HCT116 (cell line): ENCODE results near the gene STH. TPM values are rescaled to one million over a fixed set of nuclear protein-coding genes. Genes with fewer than 3 reads are reported as not detected.
"Not testable (repeated sequence)": the region's sequence is repeated elsewhere in the genome, so short reads cannot be mapped to it uniquely, and the experiment has no call there.

ENCODE experiments used
- ATAC-seq: fragments of 200-7000 bp; cut with Tn5 transposase; 2 replicates; pipeline ENCODE4 v1.9.1; 2020; ENCODE audit warnings: mild to moderate bottlenecking, moderate library complexity
- BruUV-seq: library from RNA; stranded (reverse); fragments of 400-500 nt; replicated peaks from 2 replicates; lab custom pipeline; 2021; lab: Mats Ljungman, UMichigan
- CTCF ChIA-PET: fragments of 300-600 bp; sonication (Branson Sonifier 250); formaldehyde crosslinking; loops from one replicate; lab custom pipeline; 2021; ENCODE audit warnings: antibody characterized with exemption; lab: Charles Lee
- POLR2A ChIA-PET: fragments of 300-600, 350-600 bp; sonication (Branson Sonifier 250); formaldehyde crosslinking; loops from one replicate; lab custom pipeline; 2021; ENCODE audit warnings: antibody characterized with exemption; lab: Charles Lee
- RAD21 ChIA-PET, 2 experiments: fragments of 300-600 bp; sonication (Branson Sonifier 250); formaldehyde crosslinking; loops; one replicate each; lab custom pipeline; 2023; ENCODE audit warnings: low total read pairs in 2 of 2; ENCODE audit not compliant: uncharacterized antibody in 2 of 2, unreplicated experiment in 2 of 2, low non-redundant PET in 1 of 2; lab: Charles Lee
- DNase-seq: peaks from one replicate; pipeline ENCODE4 v3.0.0-alpha.2; 2010; ENCODE audit warnings: low read depth, low spot score
- H2AFZ ChIP-seq: fragments of 200-600 bp; shearing (Covaris generic), sonication (generic); 2 replicates; pipeline ENCODE4 v1.6.1; 2017; ENCODE audit warnings: low read depth, mixed run types, mixed read lengths, antibody characterized with exemption, low read length; ENCODE audit not compliant: poor library complexity, severe bottlenecking
- H3K27ac ChIP-seq: 2 replicates; pipeline ENCODE4 v1.5.1; 2012; ENCODE audit warnings: low read depth, low read length
- H3K27me3 ChIP-seq: fragments of 200-600 bp; sonication (generic); 2 replicates; pipeline ENCODE4 v1.6.1; 2016; ENCODE audit warnings: mixed run types, low read length, mixed read lengths; ENCODE audit not compliant: insufficient read depth
- H3K36me3 ChIP-seq, 2 experiments: fragments of 200-500 bp in 1 of 2; fragments of 200-600 bp in 1 of 2; sonication (Bioruptor generic) in 1 of 2; sonication (generic) in 1 of 2; 2 replicates each; pipeline versions ENCODE4 v1.5.1 to v1.6.1; 2014 to 2016; ENCODE audit warnings: low read length in 2 of 2, inconsistent platforms in 1 of 2, mixed read lengths in 1 of 2, mixed run types in 1 of 2; ENCODE audit not compliant: insufficient read depth in 2 of 2, control insufficient read depth in 1 of 2
- H3K4me1 ChIP-seq, 2 experiments: fragments of 200-600 bp in 1 of 2; sonication (generic) in 1 of 2; 2 replicates each; pipeline versions ENCODE4 v1.5.1 to v1.6.1; 2012 to 2017; ENCODE audit warnings: low read length in 2 of 2, inconsistent platforms in 1 of 2, mild to moderate bottlenecking in 1 of 2, mixed read lengths in 1 of 2, mixed run types in 1 of 2, moderate library complexity in 1 of 2; ENCODE audit not compliant: insufficient read depth in 2 of 2, control insufficient read depth in 1 of 2
- H3K4me2 ChIP-seq: fragments of 200-600 bp; sonication (generic); 2 replicates; pipeline ENCODE4 v1.6.1; 2017; ENCODE audit warnings: mixed run types, low read length, mixed read lengths
- H3K4me3 ChIP-seq, 2 experiments: fragments of 200-600 bp in 1 of 2; sonication (generic) in 1 of 2; replicated peaks in 1 of 2; 2 replicates each; pipeline ENCODE4 v1.5.1; 2011 to 2016; ENCODE audit warnings: low read length in 2 of 2, control low read depth in 1 of 2, low read depth in 1 of 2, mild to moderate bottlenecking in 1 of 2, mixed read lengths in 1 of 2, mixed run types in 1 of 2
- H3K79me2 ChIP-seq: fragments of 200-600 bp; sonication (generic); 2 replicates; pipeline ENCODE4 v1.6.1; 2017; ENCODE audit warnings: mild to moderate bottlenecking, mixed run types, low read length, moderate library complexity, mixed read lengths; ENCODE audit not compliant: insufficient read depth
- H3K9ac ChIP-seq: fragments of 200-600 bp; sonication (generic); 2 replicates; pipeline ENCODE4 v1.6.1; 2016; ENCODE audit warnings: low read length, mixed read lengths
- H3K9me2 ChIP-seq: fragments of 200-600 bp; sonication (generic), shearing (Covaris generic); 2 replicates; pipeline ENCODE4 v1.6.1; 2017; ENCODE audit warnings: mixed run types, mild to moderate bottlenecking, moderate library complexity; ENCODE audit not compliant: insufficient read depth
- H3K9me3 ChIP-seq, 2 experiments: fragments of 200-500 bp in 1 of 2; fragments of 200-600 bp in 1 of 2; sonication (Bioruptor generic) in 1 of 2; sonication (generic) in 1 of 2; 2 replicates each; pipeline ENCODE4 v1.6.1; 2014 to 2017; ENCODE audit warnings: low read length in 2 of 2, mixed read lengths in 2 of 2, inconsistent platforms in 1 of 2, low read depth in 1 of 2, mild to moderate bottlenecking in 1 of 2, mixed run types in 1 of 2, moderate library complexity in 1 of 2; ENCODE audit not compliant: control insufficient read depth in 1 of 2, insufficient read depth in 1 of 2
- H4K20me1 ChIP-seq: fragments of 200-600 bp; sonication (generic), shearing (Covaris generic); 2 replicates; pipeline ENCODE4 v1.6.1; 2017; ENCODE audit warnings: mixed run types, mild to moderate bottlenecking, moderate library complexity; ENCODE audit not compliant: insufficient read depth
- CBX3 ChIP-seq: IDR thresholded peaks from 2 replicates; pipeline ENCODE4 v1.6.1; 2012; ENCODE audit warnings: low read depth
- EZH2 ChIP-seq: fragments of 200-600 bp; sonication (generic); IDR thresholded peaks from 2 replicates; pipeline ENCODE4 v1.6.1; 2017; ENCODE audit warnings: antibody characterized with exemption, mixed run types
- EZH2phosphoT487 ChIP-seq: fragments of 200-600 bp; IDR thresholded peaks from 2 replicates; pipeline ENCODE4 v1.6.1; 2018; ENCODE audit warnings: antibody characterized with exemption, borderline replicate concordance
- FOSL1 ChIP-seq: IDR thresholded peaks from 2 replicates; pipeline ENCODE4 v1.6.1; 2012; ENCODE audit warnings: low read depth
- JUND ChIP-seq: IDR thresholded peaks from 2 replicates; pipeline ENCODE4 v1.6.1; 2012
- MAX ChIP-seq: IDR thresholded peaks from 2 replicates; pipeline ENCODE4 v1.6.1; 2012
- POLR2A ChIP-seq: IDR thresholded peaks from 2 replicates; pipeline ENCODE4 v1.7.0; 2011; ENCODE audit warnings: borderline replicate concordance; ENCODE audit not compliant: insufficient read depth, insufficient read length; ENCODE audit errors: extremely low read depth
- POLR2AphosphoS5 ChIP-seq: IDR thresholded peaks from 2 replicates; pipeline ENCODE4 v1.6.1; 2011; ENCODE audit warnings: mild to moderate bottlenecking, low read depth, low read length, moderate library complexity
- RAD21 ChIP-seq: IDR thresholded peaks from 2 replicates; pipeline ENCODE4 v1.6.1; 2012; ENCODE audit warnings: low read depth, mild to moderate bottlenecking
- REST ChIP-seq: IDR thresholded peaks from 2 replicates; pipeline ENCODE4 v1.6.1; 2012; ENCODE audit warnings: low read depth
- SIN3A ChIP-seq: IDR thresholded peaks from 2 replicates; pipeline ENCODE4 v1.6.1; 2012; ENCODE audit warnings: low read depth
- SP1 ChIP-seq: IDR thresholded peaks from 2 replicates; pipeline ENCODE4 v1.6.1; 2012; ENCODE audit warnings: low read depth
- SRF ChIP-seq: IDR thresholded peaks from 2 replicates; pipeline ENCODE4 v1.6.1; 2012; ENCODE audit warnings: low read depth
- TCF7L2 ChIP-seq: IDR thresholded peaks from 2 replicates; pipeline ENCODE4 v1.7.0; 2011; ENCODE audit warnings: borderline replicate concordance, inconsistent platforms; ENCODE audit not compliant: insufficient read depth, insufficient read length; ENCODE audit errors: extremely low read depth
- YY1 ChIP-seq: IDR thresholded peaks from 2 replicates; pipeline ENCODE4 v1.6.1; 2011; ENCODE audit warnings: low read length, low read depth, moderate library complexity, mild to moderate bottlenecking; ENCODE audit not compliant: insufficient replicate concordance; ENCODE audit errors: extremely low read depth
- ZBTB33 ChIP-seq: IDR thresholded peaks from 2 replicates; pipeline ENCODE4 v1.6.1; 2011; ENCODE audit warnings: mild to moderate bottlenecking, low read length, moderate library complexity; ENCODE audit not compliant: insufficient replicate concordance; ENCODE audit errors: extremely low read depth
- ZNF274 ChIP-seq: fragments of 200-500 bp; sonication (Bioruptor generic); IDR thresholded peaks from 2 replicates; pipeline ENCODE4 v1.6.1; 2014; ENCODE audit warnings: mild to moderate bottlenecking, low read depth, low read length, inconsistent platforms
- intact Hi-C: fragments of 100-400 bp; cut with micrococcal nuclease; formaldehyde crosslinking; loops from 2 replicates; pipeline ENCODE4 v1.10.0; 2022
- total RNA-seq: library from RNA; stranded (reverse); gene quantifications from one replicate; pipeline ENCODE4 v1.2.1, GENCODE V29; 2021; ENCODE audit not compliant: unreplicated experiment

Gene STH
- total RNA-seq, 1 experiment from 2014 or later: not detected

- Histone ChIP-seq H3K4me2 (no peak overlapping the region), H3K9me3 (no peaks in the 10 kb centered on the region), H3K27ac (no peak overlapping the region), H2AFZ (no peak overlapping the region), H3K9me2 (no peaks in the 10 kb centered on the region), H3K4me3 (no peak overlapping the region), H3K9ac (no peak overlapping the region), H3K79me2 (no peaks in the 10 kb centered on the region), H4K20me1 (no peaks in the 10 kb centered on the region; the same call in 1 of the 2 replicates), H3K4me1 (peaks cover 9 to 31% of the 10 kb centered on the region in 2 experiments), H3K27me3 (no peaks in the 10 kb centered on the region), H3K36me3 (no peaks in the 10 kb centered on the region)
- no TSS peak for BruUV-seq
- TF ChIP-seq SIN3A (no peak), MAX (no peak), SRF (no peak), ZNF274 (no peak), RAD21 (no peak), POLR2AphosphoS5 (no peak), JUND (no peak), POLR2A (no peak), EZH2phosphoT487 (no peak), CBX3 (no peak), SP1 (no peak), ZBTB33 (no peak), EZH2 (no peak), TCF7L2 (no peak), YY1 (no peak), FOSL1 (no peak), REST (no peak)
- DNase-seq: no peak
- ATAC-seq: no peak
- ChIA-PET RAD21 (no interaction called here), POLR2A (no interaction called here), CTCF (interaction anchor here (1.5 kb wide), 1 partner anchor 9 kb away, joined by 5 read pairs; no protein-coding TSS in a partner anchor)
- intact Hi-C loops: no loop called here
These were observed 43.0 kb upstream of the STH start for GRCh38 chr17:45956090-45956489.

GRCh38 chr17:45956746-45957145, 42.3 kb upstream of the STH start:
- not testable (repeated sequence) for BruUV-seq, H3K9me2 ChIP-seq

More at GRCh38 chr17:45956746-45957145, 42.3 kb upstream of the STH start:
- H3K4me2 ChIP-seq, H3K36me3 ChIP-seq, POLR2A ChIA-PET, H2AFZ ChIP-seq, H3K27me3 ChIP-seq, H3K9me3 ChIP-seq, CTCF ChIA-PET, H4K20me1 ChIP-seq, H3K79me2 ChIP-seq, ATAC-seq, DNase-seq, H3K9ac ChIP-seq, H3K4me3 ChIP-seq, intact Hi-C loops, H3K27ac ChIP-seq, RAD21 ChIA-PET: not testable (repeated sequence)
- H3K4me1 ChIP-seq: peaks cover 9 to 27% of the 10 kb centered on the region in 2 experiments
